ENCODE data around the gene IRF4.

Gene IRF4

DNA sequence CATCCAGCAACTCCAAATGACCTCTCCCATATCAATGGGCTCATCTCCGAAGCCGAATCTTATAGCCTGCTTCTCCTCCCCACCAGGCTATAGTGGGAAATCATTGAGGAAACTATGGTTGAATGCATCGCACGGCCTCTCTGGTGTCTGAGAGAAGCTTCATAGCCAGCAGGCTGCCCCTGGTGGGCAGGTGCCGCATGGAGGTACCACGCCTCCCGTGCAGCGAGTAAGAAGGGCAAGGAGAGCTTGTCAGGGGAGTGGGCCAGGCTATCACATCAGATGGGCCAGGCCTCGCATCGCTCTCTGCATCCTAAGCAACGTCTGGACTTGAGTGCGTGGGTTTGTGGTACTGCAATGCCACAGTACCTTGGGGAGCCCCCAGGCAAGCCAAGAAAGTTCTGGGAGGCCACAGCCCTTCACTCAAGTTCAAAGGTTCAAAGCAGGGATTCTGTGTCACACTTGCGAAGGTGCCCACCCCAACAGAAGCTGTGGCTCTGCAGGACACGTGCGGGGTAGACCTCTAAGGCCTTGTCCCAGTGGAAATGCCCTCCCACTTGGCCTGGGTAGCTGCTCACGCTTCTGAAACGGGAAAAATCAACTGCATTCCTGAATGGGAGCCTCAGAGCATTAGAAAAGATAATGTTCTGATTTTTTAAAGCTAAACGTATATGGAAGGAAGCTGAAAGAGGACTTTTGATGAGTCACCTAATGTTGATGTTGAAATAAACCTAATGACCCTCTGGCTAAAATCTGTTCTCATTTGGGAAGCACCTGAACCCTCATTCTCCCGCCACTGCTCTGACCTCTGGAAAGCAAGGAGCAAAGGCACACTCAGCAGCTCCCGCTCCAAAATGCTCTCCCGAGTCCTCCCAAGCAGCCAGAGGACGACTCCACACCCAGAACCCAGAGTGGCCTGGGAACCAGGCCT, 8.4 kb upstream of the IRF4 start:
- no peak for DNase-seq

DNA sequence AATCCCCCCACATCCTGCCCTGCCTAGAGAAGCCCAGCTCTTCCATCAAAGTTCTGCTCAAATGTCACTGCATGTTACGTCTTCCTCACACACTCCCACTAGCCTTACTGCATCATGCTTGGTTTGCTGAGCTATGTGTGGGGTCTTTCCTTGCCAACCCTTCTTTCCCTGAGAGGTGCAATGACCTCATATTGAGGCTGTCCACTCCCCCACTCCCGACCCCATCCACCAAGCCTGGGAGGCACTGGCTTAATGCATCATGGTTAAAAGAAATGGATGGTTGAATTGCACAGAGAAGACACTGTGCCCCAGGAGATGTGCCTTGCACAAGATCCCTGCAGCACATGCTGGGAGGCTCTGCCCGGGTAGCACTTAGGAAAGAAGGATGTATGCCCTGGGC, 7.7 kb upstream of the IRF4 start:
- DNase-seq: no peak

DNA sequence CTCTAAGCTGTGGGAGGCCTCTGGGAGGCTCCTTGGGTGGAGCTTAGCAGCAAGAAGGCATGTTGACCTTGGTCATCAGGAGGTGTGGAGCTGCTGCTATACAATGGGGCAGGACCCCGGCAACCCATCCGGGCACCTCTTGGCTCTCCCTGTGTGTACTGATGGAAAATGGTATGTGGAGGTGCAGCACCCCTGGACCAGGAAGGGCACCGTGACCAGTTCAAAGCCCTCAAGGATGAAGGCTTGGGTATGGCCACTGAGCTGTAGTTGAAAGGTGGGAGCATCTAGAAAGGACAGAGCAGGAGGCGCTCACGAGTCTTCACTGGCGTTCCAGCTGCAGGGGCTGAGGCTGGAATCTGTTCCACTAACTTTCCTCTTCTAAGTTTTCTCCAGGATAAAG, 6.7 kb upstream of the IRF4 start:
- DNase-seq: no peak

DNA sequence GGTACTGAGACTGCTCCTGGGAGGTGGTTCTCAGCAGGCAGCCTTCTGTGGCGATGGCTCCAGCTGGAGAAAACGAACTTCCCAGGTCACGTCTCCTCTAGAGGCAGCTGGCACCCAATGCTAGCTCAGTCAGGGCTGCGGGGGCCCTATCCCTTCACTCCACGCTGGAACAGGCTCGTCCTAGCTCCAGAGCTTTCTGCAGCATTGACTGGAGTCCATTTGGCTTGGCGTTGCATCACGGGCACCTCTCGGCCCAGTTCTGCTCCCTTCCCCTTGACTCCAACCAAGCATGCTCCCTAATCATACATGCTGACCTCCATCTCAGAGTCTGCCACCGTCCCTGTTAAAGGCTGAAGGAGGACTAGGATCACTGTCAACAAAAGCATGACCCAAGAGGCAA, 5.9 kb upstream of the IRF4 start:
- no peak for DNase-seq

DNA sequence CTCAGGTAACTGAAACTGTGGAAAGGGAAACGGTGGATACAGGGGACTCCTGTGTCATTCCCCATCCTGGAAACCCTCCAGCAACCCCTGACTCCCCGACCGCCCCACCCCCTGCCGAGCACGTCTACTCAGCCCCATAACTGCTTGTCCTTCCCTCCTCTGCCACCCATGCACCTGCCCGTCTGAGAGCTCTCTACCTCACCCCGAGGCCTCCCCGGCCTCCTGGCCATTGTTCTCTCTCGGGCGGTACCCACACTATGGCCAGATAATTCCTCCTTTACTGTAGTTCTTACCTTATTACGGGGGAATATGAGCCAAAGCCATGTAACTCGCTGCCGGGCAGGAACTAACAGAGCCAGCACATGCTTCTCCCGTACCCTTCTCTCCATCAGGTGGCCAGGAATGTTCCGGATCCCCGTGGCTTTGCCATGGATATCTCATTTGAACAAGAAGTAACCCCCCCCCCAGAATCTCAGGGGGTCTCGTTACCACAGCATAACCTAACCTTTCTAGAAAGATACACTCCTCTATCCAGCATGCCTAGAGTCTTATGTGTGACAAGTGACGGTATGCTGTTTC, 4.8 kb upstream of the IRF4 start:
- DNase-seq: no peak

DNA sequence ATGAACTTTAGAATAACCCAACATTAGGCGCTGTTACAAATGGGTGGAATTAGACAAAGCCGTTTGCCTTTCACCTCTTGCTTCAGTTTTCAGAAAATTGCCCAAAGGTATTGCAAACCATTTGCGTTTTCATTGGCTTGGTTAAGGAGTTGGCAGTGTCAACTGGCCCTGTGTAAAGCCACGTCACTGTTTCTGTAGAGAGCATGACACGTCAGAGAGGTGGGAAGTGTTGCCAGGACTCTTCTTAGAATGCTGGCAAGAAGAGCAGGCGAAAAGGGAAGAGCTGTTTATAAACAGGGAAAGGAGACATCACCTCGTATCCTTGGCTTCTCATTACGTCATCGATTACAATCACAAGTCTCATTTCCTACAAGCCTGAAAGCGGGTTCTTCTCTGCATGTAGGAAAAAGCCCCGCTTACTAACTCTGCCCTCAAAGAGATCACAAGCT, 4.2 kb upstream of the IRF4 start:
- no peak for DNase-seq

DNA sequence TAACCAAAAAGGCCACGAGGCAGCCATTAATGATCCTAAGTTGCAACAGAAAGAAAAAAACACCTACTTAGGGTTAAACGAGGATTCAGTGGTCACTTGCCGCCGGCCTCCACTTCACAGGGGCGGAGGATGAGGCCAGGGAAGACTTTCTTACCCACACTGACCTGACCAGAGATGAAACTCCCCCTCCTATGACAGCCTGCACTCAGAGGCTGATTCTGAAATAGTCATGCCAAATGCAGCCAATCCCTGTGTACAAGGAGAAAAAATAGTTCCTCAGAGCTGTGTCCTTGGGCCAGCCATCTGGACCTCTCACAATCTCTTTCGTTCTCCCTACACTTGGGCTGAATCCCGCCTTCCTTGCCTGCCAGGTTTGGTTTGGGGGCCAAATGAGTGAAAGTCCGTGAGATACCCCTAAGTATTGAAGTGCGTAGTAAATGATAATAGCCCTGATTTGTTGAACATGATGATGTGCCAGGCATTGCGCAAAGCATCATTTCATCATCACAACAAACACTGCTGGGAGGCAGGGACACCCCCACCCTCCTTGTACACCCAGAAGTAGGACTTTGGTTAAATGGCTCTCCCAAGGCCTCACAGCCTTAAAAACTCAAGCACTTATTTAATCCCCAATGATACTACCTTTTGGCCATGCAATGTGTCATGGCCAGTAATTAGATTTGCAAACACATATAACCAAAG, 3.2 kb upstream of the IRF4 start:
- DNase-seq: no peak

DNA sequence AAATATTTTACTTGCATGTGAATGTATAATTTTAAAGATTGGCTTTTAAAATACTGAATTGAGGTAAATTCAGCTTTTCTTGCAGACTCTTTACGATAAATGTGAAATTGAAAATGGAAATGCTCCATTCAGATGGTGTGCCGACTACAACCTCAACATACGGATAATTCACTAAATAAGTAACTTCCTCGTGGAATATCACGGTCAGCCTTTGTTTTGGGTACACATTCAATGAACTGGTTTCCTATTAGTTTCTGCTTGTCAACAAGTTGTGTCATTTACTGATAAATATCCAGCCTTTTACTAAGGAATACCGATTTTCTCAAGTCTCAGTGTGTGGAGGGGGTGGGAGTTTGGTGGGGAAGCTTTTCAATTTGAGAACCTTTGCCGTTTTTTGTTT, 2.4 kb upstream of the IRF4 start:
- no peak for DNase-seq

DNA sequence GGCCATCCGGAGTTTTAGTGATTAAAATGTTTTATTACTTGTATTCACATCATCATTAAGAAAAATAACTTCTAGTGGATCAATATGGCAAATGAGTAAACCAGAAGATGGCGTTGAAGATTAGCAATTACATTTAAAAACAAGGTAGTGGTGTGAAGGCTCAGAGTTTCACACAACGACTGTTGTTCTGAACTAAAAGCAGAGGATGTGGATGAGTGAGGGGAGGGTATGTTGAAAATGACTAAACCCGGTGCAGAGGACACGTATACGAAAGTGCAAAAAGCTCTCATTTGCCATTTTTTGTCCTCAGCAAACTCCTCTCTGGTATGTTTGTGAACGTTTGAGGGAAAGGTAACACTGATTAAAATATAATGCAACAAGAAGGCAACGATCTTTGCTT, 1.9 kb upstream of the IRF4 start:
- DNase-seq: no peak

DNA sequence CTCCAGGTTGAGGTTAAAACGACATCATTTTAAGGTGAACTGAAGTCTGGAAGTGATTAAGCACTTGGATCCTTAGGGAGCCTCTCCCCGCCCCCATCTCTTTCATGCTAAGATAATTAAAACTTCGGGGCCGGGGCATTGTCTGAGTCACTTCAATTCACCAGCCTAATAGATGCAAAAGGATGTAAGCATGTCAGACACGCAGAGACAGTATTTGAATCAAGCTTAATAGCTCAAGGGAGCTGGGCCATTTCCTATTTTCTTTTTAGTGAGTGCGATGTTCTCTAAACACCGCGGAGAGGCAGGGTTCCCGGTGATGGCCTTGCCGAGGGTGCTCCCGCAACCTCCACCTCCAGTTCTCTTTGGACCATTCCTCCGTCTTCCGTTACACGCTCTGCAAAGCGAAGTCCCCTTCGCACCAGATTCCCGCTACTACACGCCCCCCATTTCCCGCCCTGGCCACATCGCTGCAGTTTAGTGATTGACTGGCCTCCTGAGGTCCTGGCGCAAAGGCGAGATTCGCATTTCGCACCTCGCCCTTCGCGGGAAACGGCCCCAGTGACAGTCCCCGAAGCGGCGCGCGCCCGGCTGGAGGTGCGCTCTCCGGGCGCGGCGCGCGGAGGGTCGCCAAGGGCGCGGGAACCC, 516 bp upstream of the IRF4 start:
- no peak for DNase-seq

DNA sequence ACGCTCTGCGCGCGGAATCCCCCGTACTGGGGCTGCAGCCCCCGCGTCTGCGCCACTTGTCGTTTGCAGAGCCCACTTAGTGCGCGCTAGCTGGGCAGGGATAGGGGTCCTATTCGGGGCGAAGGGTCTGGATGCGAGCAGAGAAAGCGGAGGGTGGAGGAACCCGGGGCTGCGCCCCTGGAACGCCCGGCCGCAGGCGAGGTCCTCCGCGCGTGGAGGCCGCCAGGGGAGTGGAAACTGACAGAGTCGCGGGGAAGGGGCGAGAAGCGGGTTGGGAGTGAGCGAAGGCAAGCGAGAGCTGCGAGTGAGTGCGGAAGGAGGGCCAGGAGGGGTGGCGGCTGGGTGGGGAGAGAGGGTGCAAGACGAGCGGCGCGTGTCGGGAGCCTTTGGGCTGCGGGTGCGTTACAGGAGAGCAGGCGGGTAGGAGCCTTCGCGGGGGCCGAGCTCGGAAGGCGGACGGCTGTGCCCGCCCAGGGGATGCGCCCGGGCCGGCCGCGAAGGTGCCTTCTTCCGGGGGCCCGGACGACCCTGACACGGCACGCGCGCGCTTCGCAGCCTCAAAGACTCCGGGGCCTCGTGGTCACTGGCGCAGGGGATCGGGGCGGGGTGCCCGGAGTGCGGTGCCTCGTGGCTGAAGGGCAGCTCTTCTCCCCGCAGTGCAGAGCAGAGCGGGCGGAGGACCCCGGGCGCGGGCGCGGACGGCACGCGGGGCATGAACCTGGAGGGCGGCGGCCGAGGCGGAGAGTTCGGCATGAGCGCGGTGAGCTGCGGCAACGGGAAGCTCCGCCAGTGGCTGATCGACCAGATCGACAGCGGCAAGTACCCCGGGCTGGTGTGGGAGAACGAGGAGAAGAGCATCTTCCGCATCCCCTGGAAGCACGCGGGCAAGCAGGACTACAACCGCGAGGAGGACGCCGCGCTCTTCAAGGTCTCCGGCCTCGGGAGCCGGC, 1.2 kb downstream of the IRF4 start:
- DNase-seq: no peak

DNA sequence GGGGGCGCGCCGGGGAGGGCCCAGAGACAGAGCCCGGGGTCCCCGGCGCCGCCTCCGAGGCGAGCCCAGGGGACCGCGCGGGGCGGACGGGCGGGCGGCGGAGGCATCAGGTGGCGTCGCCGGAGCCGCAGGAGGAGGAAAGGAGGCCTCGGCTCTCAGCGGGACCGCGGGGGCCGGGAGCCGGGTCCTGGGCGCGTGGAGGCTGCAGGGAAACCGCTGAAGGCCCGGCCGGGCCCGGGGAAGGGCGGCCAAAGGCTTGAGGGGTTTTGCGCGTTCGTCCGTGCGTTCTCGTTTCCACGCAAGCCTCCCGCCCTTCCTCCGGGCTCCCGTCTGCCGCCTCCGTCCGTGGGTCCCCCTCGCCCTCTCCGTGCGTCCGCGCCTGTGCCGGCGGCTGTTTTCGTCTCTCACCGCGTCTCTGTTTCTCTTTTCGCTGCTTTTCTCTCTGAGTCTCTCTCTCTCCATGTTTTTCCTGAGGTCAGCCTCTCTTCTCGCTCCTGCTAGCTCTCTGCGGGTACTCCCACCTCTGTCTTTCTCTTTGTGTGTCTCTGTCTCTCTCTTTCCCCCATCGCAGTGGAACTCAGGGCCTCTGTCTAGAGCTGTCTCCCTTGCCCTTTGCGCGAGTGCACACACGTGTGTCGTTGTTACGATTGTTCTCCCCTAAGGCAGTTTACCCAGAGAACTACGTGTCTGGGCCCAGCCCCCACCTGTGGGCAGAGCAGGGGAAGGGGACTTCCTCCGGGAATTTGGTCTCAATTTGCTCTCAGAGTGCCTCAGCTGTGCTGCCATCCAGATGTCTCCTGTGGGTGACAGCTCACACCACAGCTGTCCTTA, 2.1 kb downstream of the IRF4 start:
- no peak for DNase-seq

DNA sequence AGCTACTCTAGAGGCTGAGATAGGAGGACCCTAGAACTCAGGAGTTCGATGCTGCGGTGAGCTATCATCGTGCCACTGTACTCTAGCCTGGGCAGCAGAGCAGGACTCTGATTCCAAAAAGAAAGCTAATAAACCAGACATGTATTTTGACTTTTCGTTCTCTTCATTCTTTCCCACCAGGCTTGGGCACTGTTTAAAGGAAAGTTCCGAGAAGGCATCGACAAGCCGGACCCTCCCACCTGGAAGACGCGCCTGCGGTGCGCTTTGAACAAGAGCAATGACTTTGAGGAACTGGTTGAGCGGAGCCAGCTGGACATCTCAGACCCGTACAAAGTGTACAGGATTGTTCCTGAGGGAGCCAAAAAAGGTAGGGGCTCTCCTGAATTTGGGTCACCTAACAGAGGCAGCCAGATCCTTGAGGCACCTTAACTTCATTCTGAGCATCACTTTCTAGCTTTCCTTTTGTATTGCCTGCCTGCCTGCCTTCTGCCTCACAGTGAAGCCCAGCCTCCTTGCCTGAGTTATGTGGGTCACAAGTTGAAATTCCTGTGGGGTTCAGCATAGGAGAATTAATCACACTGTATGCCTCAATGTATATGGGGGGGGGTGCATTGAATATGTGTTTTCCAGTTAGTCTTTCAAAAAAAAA, 3.2 kb downstream of the IRF4 start:
- no peak for DNase-seq

DNA sequence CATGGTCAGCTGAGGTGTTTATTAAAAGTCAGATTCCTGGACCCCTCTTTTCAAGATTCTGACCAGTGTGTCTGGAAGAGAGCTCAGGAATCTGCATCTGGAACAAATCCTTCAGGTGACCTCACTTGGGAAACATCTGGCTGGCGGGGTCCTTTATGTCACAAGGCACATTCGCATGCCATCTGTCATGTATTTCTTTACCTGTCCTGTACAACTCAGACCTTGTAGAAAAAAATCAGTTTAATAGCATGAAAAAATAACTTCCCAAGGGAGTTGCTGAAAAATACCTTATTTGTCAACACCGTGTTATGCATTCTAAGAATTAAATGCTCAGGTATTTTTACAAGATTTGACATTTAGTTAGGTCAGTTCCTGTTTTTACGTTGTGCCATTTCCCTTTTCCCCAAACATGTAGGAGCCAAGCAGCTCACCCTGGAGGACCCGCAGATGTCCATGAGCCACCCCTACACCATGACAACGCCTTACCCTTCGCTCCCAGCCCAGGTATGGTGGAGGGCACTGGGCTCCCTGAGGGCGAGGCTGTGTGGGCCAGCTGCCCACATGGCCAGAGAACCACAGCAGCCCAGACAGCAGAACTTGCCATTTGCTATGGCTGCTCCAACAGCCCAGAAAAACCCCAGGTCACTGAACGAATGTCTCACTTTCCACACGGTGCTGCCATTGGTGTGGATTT, 4.0 kb downstream of the IRF4 start:
- no peak for DNase-seq

DNA sequence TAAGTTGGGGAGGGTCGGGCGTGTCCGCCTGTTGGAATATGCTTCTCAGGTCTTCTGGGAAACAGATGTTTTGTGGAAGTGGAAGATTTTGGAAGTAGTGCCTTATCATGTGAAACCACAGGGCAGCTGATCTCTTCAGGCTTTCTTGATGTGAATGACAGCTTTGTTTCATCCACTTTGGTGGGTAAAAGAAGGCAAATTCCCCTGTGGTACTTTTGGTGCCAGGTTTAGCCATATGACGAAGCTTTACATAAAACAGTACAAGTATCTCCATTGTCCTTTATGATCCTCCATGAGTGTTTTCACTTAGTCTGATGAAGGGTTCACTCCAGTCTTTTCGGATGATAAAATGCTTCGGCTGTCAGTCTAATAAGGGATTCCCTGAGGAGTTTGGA, 4.6 kb downstream of the IRF4 start:
- no peak for DNase-seq

DNA sequence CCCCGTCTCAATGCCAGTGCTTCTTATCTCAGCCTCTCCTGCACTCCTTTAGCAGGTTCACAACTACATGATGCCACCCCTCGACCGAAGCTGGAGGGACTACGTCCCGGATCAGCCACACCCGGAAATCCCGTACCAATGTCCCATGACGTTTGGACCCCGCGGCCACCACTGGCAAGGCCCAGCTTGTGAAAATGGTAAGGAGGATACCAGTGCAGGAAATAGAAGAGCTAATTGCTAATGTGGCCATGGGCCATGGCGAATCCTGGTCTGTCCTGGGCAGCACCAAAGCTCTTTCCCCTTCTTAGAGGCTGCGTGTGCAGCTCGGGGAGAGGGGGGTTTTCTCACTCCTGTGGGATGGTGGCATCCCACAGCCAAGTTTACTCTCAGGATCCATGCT, 5.5 kb downstream of the IRF4 start:
- DNase-seq: no peak

DNA sequence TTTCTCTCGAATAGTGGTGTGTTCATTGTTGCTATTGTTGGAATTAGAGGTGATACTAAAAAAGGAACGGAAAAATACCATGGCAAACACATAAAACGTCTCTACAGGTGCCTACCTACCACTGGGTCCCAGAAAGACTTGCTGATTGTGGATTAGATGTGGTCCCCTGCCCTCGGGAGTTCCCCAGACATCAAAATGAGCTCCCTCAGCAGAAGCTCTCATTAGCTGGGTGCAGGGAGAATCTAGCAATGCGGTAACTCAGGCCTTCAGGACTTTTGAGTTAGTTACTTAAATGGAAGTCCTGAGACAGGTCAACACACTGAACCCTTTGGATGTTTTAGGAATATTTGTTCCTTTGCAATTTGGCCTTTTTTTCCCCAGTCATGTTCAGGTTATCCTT, 6.1 kb downstream of the IRF4 start:
- no peak for DNase-seq

DNA sequence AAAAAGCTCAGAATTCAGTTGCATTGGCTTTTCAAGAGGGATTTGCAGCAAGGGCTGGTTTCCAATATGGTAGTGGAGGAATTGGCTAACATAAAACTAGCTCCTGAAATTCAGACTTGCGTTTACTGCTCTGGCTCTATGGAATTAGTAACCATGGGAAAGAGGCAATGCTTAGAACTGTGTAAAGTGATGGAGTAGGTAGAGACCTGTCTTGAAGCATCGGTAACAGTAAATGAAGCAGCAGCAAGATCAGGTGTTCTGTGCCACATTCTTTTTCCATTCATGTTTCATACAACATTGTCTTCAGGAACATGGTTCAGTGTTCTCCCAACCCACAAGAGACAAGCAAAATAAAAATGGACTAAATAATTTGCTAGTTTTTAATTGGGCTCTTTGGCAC, 6.5 kb downstream of the IRF4 start:
- no peak for DNase-seq

DNA sequence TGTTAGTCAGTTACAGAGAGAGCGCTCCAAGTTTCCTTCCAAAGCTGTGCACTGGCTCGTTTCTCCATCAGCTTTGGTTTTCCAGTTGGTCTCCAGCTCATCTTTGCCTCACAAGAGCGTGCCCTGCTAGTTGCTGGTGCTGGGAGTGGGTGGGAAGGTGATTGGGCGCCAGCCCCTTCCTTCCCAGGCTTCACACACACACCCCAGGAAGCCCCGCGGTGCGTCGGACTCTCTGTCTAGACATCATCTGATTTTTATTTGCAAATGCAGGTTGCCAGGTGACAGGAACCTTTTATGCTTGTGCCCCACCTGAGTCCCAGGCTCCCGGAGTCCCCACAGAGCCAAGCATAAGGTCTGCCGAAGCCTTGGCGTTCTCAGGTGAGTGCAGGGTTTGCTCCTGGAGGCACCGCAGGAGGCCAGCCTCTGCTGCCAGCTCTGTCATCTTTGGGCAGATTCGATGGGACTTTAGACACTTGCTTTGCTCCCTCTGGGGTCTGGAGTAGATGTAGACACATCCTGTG, 7.1 kb downstream of the IRF4 start:
- no peak for DNase-seq

Measured in CD4-positive, alpha-beta T cell treated with Interleukin-15 for 1 hour (primary cell).